GOT3 (cell line): ENCODE results near the gene TECR.

Experiments used
- DNase-seq: peaks from one replicate; lab custom pipeline; 2025; ENCODE audit warnings: mixed read lengths; lab: John Stamatoyannopoulos, UW

Gene TECR

GRCh38 chr19:14510311-14511228 is 18.8 kb upstream of the TECR start:
- no peak for DNase-seq

- DNase-seq, result no peak
Observed at GRCh38 chr19:14511229-14511593, 18.2 kb upstream of the TECR start.

GRCh38 chr19:14512406-14512961 is 16.9 kb upstream of the TECR start:
- no peak for DNase-seq

- DNase-seq, result no peak
Observed at GRCh38 chr19:14514215-14514863, 15.1 kb upstream of the TECR start.

- no peak for DNase-seq
Observed at GRCh38 chr19:14515501-14516047, 13.8 kb upstream of the TECR start.

GRCh38 chr19:14516048-14516534 is 13.3 kb upstream of the TECR start:
- DNase-seq, result no peak

- DNase-seq, result no peak
Observed at GRCh38 chr19:14516746-14517438, 12.5 kb upstream of the TECR start.

- DNase-seq, result no peak
Observed at GRCh38 chr19:14517446-14517839, 12.0 kb upstream of the TECR start.

GRCh38 chr19:14517840-14518505 is 11.4 kb upstream of the TECR start, which contains the start of gene DNAJB1:
TSS of gene DNAJB1 (minus strand) at chr19:14518397. CDS start at chr19:14518349, 48 bp downstream.
- peak; percentile 92 for DNase-seq

GRCh38 chr19:14519245-14519859 is 10.0 kb upstream of the TECR start:
- no peak for DNase-seq

- DNase-seq, result no peak
Observed at GRCh38 chr19:14519860-14520407, 9.5 kb upstream of the TECR start.

- DNase-seq, result no peak
Observed at GRCh38 chr19:14520543-14520942, 8.9 kb upstream of the TECR start.

GRCh38 chr19:14525729-14526128 is 3.7 kb upstream of the TECR start:
- no peak for DNase-seq

- DNase-seq, result no peak
Observed at GRCh38 chr19:14526423-14526822, 3.0 kb upstream of the TECR start.

- DNase-seq, result no peak
Observed at GRCh38 chr19:14528419-14529253, 758 bp upstream of the TECR start.

GRCh38 chr19:14530005-14530348 is 583 bp downstream of the TECR start:
- DNase-seq, result no peak

GRCh38 chr19:14530506-14530905 is 1.1 kb downstream of the TECR start:
- DNase-seq, result no peak

- DNase-seq, result no peak
Observed at GRCh38 chr19:14533450-14533849, 4.1 kb downstream of the TECR start.

- DNase-seq, result no peak
Observed at GRCh38 chr19:14536926-14537692, 7.7 kb downstream of the TECR start.
